Calu3 (cell line): ENCODE measurements around the gene MTUS2. TPM values are rescaled to one million over a fixed set of nuclear protein-coding genes. Genes with fewer than 3 reads are reported as not detected.

ENCODE experiments used
- BruUV-seq: library from RNA; stranded (reverse); fragments of 400-500 nt; replicated peaks from 2 replicates; lab custom pipeline; 2021; lab: Mats Ljungman, UMichigan
- CTCF ChIA-PET: fragments of 300-600 bp; sonication (Branson Sonifier 250); formaldehyde crosslinking; loops from one replicate; lab custom pipeline; 2022; ENCODE audit warnings: antibody characterized with exemption; lab: Charles Lee
- DNase-seq: peaks from one replicate; pipeline ENCODE4 v3.0.0; 2022
- H3K27ac Mint-ChIP-seq: one replicate; pipeline ENCODE4 v1.8.0; 2022; ENCODE audit warnings: mixed read lengths; ENCODE audit not compliant: unreplicated experiment
- H3K27me3 Mint-ChIP-seq: one replicate; pipeline ENCODE4 v1.8.0; 2022; ENCODE audit warnings: mixed read lengths; ENCODE audit not compliant: unreplicated experiment
- H3K36me3 Mint-ChIP-seq: one replicate; pipeline ENCODE4 v1.8.0; 2022; ENCODE audit warnings: mild to moderate bottlenecking, moderate library complexity, mixed read lengths; ENCODE audit not compliant: insufficient read depth, unreplicated experiment
- H3K4me1 Mint-ChIP-seq: one replicate; pipeline ENCODE4 v1.8.0; 2022; ENCODE audit warnings: mild to moderate bottlenecking, low read depth, mixed read lengths; ENCODE audit not compliant: unreplicated experiment
- H3K4me3 Mint-ChIP-seq: one replicate; pipeline ENCODE4 v1.8.0; 2022; ENCODE audit warnings: mild to moderate bottlenecking, low read depth, moderate library complexity, mixed read lengths; ENCODE audit not compliant: unreplicated experiment
- H3K9me3 Mint-ChIP-seq: one replicate; pipeline ENCODE4 v1.8.0; 2022; ENCODE audit warnings: low read depth, mixed read lengths; ENCODE audit not compliant: unreplicated experiment
- intact Hi-C: fragments of 100-400 bp; cut with micrococcal nuclease; formaldehyde crosslinking; loops from one replicate; pipeline ENCODE4 v1.10.0; 2022; ENCODE audit not compliant: unreplicated experiment
- total RNA-seq: library from RNA; stranded (reverse); gene quantifications from 2 replicates; pipeline ENCODE4 v1.2.3, GENCODE V29; 2022
- TF ChIP-seq, protein P1 (sequence below): fragments of 200-600 bp; IDR thresholded peaks from one replicate; pipeline ENCODE4 v1.8.0; 2022; ENCODE audit warnings: antibody characterized with exemption; ENCODE audit not compliant: unreplicated experiment

Gene MTUS2
- total RNA-seq, 1 experiment from 2014 or later, result not detected

- Mint-ChIP-seq H3K27me3 (peaks cover 14% of the 10 kb centered on the region), H3K4me3 (no peak overlapping the region), H3K9me3 (no peaks in the 10 kb centered on the region), H3K36me3 (no peaks in the 10 kb centered on the region), H3K4me1 (no peaks in the 10 kb centered on the region), H3K27ac (no peak overlapping the region)
- DNase-seq, result no peak
- TF ChIP-seq, protein P1, sequence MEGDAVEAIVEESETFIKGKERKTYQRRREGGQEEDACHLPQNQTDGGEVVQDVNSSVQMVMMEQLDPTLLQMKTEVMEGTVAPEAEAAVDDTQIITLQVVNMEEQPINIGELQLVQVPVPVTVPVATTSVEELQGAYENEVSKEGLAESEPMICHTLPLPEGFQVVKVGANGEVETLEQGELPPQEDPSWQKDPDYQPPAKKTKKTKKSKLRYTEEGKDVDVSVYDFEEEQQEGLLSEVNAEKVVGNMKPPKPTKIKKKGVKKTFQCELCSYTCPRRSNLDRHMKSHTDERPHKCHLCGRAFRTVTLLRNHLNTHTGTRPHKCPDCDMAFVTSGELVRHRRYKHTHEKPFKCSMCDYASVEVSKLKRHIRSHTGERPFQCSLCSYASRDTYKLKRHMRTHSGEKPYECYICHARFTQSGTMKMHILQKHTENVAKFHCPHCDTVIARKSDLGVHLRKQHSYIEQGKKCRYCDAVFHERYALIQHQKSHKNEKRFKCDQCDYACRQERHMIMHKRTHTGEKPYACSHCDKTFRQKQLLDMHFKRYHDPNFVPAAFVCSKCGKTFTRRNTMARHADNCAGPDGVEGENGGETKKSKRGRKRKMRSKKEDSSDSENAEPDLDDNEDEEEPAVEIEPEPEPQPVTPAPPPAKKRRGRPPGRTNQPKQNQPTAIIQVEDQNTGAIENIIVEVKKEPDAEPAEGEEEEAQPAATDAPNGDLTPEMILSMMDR, result no peak
- intact Hi-C loops, result no loop called here
- CTCF ChIA-PET, result no interaction called here
- BruUV-seq, result no TSS peak
Observed at GRCh38 chr13:28856287-28856686, 36.1 kb downstream of the MTUS2 start.

DNA sequence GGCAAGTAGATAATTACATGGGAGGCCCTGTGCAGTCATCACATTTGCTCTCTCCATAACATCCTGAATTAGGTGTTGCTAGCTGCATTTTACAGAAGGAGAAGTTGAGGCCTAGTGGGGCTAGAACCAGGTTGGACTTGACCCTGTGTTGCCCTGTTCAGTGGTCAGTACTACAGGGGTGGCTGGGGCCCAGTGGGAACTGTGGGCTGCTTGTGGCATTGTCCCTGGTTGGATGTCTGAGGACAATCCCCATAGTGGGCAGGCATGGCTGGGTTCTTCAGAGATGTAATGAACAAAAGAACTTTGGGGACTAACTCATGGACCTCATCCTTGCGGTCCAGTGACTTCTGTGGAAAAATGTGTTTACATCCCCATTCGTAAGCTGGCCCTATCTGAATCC is 38.9 kb downstream of the MTUS2 start:
- H3K27ac Mint-ChIP-seq, result no peak overlapping the region
- CTCF ChIA-PET, result no interaction called here
- no peak overlapping the region for H3K4me3 Mint-ChIP-seq
- TF ChIP-seq, protein P1, result no peak
- DNase-seq, result no peak
- intact Hi-C loops, result no loop called here
- H3K4me1 Mint-ChIP-seq, result no peaks in the 10 kb centered on the region
- H3K9me3 Mint-ChIP-seq, result no peaks in the 10 kb centered on the region
- no TSS peak for BruUV-seq
- no peaks in the 10 kb centered on the region for H3K27me3 Mint-ChIP-seq
- H3K36me3 Mint-ChIP-seq, result no peaks in the 10 kb centered on the region

- intact Hi-C loops, result no loop called here
- H3K36me3 Mint-ChIP-seq, result no peaks in the 10 kb centered on the region
- BruUV-seq, result no TSS peak
- no peak for DNase-seq
- no peaks in the 10 kb centered on the region for H3K9me3 Mint-ChIP-seq
- H3K4me1 Mint-ChIP-seq, result no peaks in the 10 kb centered on the region
- no peak overlapping the region for H3K27ac Mint-ChIP-seq
- CTCF ChIA-PET, result no interaction called here
- no peak overlapping the region for H3K4me3 Mint-ChIP-seq
- TF ChIP-seq, protein P1, result no peak
- H3K27me3 Mint-ChIP-seq, result no peaks in the 10 kb centered on the region
Observed at GRCh38 chr13:28859717-28860116, 39.6 kb downstream of the MTUS2 start.

DNA sequence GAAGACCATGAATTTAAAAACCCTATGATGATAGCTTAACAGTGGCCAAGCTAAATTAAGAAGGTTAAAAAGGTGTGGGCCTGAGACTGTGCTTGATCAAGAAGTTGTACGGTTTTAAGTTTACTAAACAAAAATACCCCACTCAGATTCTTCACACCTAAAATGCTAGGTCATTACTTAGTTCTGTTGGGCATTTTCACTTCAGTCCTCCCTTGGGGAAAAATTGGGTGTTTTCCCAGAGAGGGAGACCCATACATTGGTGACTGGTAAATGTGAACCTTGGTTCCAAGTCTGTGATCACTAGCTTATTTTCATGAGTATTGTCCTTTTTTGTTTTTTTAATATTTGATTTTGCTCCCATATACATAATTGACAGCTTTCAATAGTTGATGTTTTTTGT is 44.4 kb downstream of the MTUS2 start:
- intact Hi-C loops, result no loop called here
- no peak overlapping the region for H3K4me3 Mint-ChIP-seq
- H3K4me1 Mint-ChIP-seq, result no peaks in the 10 kb centered on the region
- no TSS peak for BruUV-seq
- TF ChIP-seq, protein P1, result no peak
- H3K9me3 Mint-ChIP-seq, result peaks cover 2% of the 10 kb centered on the region
- CTCF ChIA-PET, result no interaction called here
- no peak for DNase-seq
- H3K36me3 Mint-ChIP-seq, result no peaks in the 10 kb centered on the region
- H3K27me3 Mint-ChIP-seq, result no peaks in the 10 kb centered on the region
- H3K27ac Mint-ChIP-seq, result no peak overlapping the region
